HG02678 (cell line): ENCODE results near the gene DNMT1.
"Not testable (repeated sequence)": the region's sequence is repeated elsewhere in the genome, so short reads cannot be mapped to it uniquely, and the experiment has no call there.

ENCODE experiments used
- ATAC-seq: cut with Tn5 transposase; IDR thresholded peaks from one replicate; pipeline ENCODE4 v1.9.1; 2021; ENCODE audit warnings: mild to moderate bottlenecking, moderate library complexity; ENCODE audit not compliant: unreplicated experiment

DNMT1 gene

DNA sequence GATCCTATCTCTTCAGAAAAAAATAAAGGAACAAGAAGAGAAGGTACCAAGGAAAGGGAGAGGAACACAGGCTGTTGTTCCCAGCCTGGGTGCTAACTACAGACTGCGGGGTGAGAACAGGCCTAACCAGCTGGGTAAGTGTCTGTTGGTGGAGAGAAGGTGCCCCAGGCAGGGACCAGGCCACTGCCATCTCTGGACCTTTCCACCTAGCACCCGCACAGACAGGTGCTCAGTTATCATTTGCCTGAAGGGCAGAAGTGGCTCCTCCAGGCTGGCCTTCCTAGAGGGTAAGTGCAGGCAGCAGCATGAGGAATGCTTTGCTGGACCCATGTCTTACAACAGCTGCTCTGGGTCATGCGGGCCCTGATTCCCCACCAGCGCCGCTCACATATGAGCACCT lies 10.1 kb downstream of the DNMT1 start:
- ATAC-seq: no peak

DNA sequence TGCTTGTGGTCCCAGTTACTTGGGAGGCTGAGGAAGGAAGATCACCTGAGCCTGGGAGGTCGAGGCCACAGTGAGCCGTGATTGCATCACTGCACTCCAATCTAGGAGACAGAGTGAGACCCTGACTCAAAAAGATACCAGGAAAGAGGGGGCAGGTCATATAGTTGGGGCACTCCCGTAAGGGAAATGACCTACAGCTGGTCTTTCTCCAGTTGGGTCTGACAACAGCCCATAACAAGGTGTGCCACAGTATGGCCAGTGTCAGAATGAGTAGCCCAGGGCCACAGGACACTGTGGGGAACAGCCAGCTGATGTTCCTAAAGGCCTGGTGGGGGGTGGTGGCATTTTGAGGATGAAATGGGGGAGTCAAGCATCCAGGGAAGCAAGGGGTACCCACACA lies 10.8 kb downstream of the DNMT1 start:
- no peak for ATAC-seq

DNA sequence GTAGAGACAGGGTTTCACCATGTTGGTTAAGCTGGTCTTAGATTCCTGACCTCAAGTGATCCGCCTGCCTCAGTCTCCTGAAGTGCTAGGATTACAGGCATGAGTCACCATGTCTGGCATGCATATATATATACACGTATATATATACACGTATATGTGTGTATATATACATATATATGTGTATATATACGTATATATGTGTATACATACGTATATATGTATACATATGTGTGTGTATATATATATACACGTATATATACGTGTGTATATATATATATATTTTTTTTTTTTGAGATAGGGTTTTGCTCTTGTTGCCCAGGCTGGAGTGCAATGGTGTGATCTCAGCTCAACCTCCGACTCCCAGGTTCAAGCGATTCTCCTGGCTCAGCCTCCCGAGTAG lies 11.9 kb downstream of the DNMT1 start:
- ATAC-seq: no peak

DNA sequence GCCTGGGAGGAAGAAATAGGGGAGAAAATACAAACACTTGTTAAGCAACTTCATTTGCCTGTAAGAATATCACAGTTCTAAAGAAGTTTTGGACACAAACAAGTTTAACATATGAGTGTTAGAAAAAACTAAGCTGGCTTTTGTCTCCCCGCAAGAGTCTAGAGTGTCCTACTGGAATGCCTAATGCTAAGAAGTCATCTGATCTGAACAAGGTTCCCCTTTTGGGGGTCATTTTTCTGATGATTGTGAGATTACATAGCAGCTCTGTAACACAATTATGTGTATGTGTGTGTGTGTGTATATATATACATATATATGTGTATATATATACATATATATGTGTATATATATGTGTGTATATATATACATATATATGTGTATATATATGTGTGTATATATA lies 12.7 kb downstream of the DNMT1 start:
- no peak for ATAC-seq

DNA sequence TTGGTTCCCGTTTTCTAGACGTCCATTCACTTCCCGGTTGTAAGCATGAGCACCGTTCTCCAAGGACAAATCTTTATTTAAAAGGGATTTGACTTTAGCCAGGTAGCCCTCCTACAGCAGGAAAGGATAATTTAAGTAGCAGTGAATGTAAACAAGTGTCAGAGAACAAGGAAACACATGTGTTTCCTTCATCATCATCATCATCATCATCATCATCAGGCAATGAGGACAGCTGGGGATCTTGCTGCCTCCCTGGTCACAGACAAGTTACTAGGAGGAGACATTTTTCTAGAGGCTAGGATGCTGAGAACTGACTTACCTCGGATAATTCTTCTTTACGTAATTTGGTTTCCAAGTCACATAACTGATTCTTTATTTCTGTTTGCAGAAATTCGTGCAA lies 14.3 kb downstream of the DNMT1 start:
- ATAC-seq: no peak

DNA sequence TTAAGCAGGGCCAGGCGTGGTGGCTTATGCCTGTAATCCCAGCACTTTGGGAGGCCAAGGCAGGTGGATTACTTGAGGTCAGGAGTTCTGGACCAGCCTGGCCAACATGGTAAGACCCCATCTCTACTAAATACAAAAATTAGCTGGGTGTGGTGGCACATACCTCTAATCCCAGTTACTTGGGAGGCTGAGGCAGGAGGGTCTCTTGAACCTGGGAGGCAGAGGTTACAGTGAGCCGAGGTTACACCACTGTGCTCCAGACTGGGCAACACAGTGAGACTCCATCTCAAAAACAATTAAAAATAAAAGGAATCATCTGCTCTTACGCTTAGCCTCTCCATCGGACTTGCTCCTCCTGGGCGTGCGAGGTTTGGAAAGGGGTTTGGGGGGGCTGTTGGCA lies 14.7 kb downstream of the DNMT1 start:
- not testable (repeated sequence) for ATAC-seq

DNA sequence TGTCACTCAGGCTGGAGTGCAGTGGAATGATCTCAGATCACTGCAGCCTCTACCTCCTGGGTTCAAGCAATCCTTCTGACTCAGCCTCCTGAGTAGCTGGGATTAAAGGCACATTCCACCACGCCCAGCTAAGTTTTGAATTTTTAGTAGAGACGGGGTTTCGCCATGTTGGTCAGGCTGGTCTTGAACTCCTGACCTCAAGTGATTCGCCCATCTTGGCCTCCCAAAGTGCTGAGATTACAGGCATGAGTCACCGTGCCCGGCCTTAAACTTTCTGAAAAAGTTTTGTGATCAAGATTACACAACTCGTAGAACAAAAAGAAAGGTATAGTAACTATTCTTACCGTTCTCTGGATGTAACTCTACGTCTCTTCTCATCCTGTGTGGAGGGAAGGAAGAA lies 21.2 kb downstream of the DNMT1 start:
- ATAC-seq: no peak

DNA sequence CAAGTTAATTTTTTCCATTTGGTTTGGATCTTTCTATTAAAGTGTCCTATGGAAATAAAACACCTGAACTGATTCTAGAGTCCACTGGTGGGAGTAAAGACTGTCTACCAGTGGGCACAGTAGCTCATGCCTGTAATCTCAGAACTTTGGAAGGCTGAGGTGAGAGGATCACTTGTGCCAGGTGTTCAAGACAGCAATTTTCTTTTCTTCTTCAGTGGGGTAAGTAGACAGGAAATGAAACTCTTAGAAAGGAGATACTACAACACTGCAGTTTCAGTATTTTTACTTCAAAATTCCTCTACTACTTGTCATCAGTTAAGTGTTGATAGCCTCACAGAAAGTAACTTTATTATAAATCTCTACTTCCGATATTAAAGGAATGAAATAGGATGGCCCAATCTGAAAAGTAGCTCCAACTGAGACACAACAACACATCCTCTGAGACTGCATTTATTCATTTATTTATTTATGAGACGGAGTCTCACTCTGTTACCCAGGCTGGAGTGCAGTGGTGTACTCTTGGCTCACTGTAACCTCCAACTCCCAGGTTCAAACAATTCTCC lies 26.3 kb downstream of the DNMT1 start:
- ATAC-seq: no peak

DNA sequence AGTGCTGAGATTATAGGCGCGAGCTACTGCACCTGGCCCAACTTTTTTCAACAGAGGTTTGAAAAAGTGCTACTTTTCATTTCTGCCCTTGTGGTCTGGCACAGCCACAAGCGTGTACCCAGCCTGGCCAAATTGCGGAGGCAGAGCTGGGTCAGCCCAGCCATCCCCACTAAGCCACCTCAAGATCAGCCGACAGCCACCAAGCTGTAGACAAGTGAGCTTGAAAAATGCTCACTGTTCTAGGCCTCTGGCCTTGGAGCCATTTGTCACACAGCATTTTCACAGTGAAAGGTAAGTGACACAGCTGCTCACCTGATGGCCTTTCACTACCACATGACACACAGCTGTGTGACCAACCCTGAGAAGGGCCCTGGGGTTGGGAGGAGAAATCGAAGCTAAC lies 27.3 kb downstream of the DNMT1 start:
- no peak for ATAC-seq

DNA sequence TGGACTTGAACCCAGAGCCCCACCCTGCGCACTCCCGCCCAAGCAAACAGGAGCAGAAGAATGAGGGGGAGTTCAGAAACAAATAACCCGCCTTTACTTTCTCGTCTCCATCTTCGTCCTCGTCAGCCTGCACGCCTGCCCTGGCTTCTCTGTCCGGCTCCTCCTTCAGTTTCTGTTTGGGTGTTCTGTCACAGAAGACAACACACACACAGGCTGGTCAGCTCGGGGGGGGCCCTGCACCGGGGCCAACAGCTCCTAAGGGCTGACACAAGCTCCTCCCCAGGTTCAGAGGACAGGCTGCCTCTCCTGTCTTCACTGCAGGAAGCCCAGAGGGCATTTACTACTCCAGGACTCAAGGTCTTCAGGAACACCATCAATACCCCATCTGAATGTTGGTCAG lies 28.3 kb downstream of the DNMT1 start:
- ATAC-seq: not testable (repeated sequence)

DNA sequence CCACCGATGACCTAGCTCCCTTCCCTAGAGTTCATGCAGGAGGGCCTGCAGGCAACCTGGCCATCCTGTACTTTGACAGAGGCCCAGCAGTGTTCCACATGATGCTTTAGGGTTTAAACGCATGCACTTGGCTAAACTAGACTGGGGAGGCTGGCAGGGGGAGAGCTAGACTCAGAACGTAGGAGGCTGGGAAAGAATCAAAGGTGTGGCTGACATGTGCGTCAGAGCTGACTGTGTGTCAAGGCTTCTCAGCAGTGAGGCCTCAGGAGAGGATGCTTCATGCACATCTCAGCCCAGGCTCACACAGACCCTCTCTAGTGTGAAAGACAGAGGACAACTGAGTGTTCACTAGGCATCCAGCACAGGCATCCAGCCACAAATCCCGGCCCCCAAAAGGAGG lies 28.7 kb downstream of the DNMT1 start:
- ATAC-seq: no peak

DNA sequence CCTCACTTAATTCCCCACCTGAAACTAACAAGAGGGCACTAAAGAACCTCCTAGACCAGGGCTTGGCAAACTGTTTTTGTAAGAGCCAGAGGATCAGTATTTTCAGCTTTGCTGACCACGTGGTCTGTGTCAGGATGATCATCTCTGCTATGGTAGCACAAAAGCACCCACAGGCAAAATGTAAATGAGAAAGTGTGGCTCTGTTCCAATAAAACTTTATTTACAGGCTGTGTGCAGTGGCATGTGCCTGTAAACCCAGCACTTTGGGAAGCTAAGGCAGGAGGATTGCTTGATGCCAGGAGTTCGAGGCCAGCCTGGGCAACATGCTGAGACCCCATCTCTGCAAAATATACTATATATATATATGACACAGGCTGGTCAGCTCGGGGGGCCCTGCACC lies 31.2 kb downstream of the DNMT1 start:
- ATAC-seq: no peak

DNA sequence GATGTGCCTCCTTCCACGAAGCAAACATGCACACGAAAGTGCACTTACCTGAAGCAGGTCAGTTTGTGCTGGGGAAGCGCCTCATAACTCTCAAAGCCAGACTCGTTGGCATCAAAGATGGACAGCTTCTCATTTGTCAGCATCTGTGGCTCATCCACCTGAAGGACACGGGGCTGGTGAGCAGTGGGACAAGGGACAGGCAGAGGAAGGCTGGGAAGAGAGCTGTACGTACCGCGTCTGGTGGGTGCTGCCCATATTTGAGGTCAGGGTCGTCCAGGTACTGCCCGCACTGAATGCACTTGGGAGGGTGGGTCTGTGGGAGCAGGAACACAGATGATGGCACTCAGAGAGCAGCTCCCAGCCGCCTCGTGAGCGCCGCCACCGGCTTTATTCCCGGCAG lies 35.1 kb downstream of the DNMT1 start:
- ATAC-seq: no peak

DNA sequence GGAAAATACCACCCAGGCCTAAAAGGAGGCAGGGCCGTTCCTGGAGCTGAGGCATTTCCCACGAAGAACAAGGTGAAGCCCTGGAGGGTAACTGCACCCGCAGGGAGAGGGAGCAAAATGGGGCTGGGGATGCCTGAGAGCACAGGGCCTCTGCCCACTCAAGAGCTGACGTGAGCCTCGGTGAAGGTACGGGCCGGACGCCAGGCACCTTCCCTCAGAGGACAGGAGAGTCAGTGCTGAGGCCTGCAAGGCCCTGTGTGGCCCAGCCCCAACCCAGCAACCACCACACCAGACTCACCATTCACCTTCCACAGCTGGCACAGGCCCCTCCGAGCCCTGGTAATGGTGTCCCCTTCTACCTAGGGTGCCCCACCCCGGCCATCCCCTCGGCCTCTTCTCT lies 36.3 kb downstream of the DNMT1 start:
- ATAC-seq: no peak

DNA sequence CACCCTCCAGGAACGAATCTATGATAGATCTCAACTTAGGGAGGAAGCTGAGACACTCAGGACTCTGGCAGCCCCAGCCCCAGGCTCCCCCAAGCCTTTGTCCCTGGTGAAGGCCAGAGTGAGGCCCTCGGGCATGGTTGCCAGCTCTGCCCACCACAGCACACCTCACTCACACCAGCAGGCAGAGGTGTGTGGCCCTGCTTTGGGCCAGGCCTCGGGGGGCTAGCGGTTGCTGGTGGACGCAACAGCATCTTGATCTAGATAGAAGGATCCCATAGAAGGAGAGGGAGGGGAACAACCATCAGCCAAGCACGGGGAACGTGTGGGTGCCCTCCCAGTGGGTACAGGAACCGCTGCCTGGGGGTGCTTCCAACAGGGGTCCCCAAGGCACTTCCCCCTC lies 36.7 kb downstream of the DNMT1 start:
- no peak for ATAC-seq

DNA sequence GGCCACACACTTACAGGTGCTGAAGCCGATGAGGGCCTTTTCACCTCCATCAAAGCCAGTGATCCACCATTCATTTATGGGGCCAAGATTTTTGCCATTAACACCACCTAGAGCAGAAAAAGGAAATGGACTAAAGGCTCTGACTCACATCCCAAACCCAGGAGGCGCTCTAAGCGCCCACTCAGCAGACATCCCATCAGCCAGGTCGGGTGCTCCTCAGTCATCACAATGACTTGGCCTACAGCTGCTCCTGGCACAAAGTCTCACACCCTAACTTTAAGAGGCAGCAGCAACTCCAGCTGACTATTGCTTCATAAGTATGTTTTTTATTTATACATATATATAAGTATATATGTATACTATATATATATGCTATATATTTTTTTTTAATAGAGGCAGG lies 38.9 kb downstream of the DNMT1 start:
- no peak for ATAC-seq

DNA sequence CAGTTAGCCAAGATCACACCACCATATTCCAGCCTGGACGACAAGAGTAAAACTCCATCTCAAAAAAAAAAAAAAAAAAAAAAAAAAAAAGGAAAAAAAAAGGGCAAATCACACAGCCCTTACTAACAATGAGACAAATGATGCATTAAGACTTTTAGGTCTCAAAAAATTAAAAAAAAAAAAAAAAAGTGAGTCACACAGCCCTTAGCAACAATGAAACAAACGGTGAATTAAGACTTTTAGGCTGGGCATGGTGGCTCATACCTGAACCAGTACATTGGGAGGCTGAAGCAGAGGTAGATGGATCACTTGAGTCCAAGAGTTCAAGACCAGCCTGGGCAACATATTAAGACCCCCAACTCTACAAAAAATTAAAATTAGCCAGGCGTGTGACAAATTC lies 42.7 kb downstream of the DNMT1 start:
- no peak for ATAC-seq

DNA sequence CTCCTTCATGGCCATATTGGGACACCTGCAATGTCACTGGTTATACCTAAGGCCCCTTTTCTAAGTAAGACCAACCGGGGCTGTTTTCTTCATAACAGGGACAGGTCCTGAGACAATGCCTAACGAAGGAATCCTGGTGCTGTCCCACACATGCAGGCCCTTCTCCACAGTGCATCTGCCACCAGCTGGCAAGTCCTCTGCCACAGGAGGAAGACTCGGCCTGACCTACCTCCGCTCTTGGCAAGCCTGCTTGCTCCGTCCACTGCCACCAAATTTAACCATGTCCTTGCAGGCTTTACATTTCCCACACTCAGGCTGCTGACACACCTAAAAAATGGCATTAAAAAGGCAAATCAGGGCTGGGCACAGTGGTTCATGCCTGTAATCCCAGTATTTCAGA lies 43.2 kb downstream of the DNMT1 start:
- no peak for ATAC-seq

DNA sequence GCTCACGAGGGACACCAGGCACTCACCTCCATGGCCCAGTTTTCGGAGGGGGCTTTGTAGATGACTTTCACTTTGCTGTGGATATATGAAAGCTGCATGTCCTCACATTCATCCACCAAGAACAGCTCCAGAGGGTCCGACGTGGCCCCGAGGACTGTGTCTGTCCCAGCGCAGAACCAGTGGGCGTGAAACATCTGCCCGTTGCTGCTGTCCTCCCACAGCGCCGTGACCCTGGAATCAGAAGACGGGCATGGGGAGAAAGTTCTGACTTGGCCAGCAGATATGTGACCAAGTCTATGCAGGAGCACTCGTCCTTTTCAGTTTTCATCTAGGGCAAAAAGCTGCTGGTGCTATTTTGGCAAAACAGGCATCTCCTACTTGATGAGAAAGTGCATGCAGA lies 45.3 kb downstream of the DNMT1 start:
- no peak for ATAC-seq

DNA sequence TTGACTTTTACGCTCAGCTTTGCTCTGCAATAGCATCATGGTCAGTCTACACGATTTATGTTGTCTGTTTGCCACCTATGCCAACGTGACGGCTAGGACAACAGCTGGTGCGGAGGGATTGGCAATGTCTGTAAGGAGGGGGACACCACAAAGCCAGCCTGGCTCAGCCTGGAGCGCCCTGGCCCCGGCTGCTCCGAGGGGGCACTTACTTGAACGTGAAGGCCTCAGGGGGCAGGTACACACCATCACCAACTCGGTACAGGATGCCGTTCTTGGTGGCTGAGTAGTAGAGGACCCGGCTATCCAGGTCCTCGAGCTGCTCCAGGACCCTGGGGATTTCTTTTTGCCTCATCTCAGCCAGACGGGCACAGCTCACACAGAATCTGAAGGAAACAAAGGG lies 48.6 kb downstream of the DNMT1 start:
- ATAC-seq: no peak

DNA sequence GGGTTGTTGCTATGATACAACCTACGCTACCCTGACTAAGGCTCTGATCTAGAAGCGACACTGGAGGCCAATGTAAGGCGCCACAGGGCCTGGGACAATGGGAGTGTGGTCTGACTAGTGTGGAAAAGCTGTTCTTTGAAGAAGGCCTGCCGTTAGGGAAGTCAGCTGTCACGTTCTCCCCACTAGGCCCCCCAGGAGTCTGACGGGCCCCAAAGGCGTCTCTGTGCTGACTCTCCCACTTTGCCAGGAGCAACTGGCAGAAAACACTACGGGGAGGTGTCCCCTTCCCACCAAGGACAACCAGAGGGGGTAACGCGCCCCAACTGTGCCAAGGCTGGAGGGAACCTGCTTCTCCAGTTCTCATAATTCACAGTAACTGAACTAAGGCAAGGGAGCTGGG lies 49.7 kb downstream of the DNMT1 start:
- no peak for ATAC-seq

DNA sequence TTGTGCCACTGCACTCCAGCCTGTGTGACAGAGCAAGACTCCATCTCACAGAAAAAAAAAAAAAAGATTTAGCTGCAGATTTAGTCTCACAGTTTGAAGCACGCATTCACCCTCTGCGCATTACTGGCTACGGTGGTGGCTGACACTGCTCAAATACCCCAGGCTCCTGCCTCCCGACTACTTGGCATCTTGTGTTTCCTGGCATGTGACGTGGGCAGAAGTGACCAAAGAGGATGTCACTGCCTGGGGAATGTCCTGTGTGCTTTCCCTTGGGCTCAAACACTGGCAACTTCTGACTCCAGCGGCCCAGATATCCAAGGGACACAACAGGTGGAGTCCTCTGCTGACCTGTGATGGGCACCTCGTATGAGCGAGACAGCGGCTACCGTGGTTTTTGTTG lies 50.4 kb downstream of the DNMT1 start:
- ATAC-seq: no peak

DNA sequence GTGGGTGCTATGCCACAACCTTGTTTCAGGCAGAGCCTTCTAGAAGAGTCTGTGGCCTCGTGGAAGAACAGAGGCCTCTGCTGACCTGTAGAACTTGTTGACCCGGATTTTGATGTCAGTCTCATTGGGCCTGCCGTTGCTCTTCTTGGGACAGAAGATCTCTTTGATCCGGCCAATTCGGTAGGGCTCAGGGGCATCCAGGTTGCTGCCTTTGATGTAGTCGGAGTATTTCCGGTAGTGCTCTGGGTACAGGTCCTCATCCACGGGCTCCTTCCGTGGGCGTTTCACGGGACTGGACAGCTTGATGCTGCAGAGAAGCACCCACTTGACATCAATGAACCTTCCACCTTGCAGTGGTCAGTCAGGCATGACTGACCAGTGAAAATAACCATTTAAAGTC lies 51.1 kb downstream of the DNMT1 start:
- no peak for ATAC-seq
